MM.1S (cell line): ENCODE measurements around the gene ZNG1A.
"Not testable (repeated sequence)": the region's sequence is repeated elsewhere in the genome, so short reads cannot be mapped to it uniquely, and the experiment has no call there.

Experiments used
- CTCF ChIP-seq: fragments of 300-600 bp; sonication (generic); IDR thresholded peaks from 2 replicates; pipeline ENCODE4 v1.5.1; 2016; ENCODE audit warnings: antibody characterized with exemption, low read length, mixed read lengths
- EZH2 ChIP-seq: fragments of 300-600 bp; sonication (generic); optimal IDR thresholded peaks from 2 replicates; pipeline ENCODE3; 2017; ENCODE audit warnings: low read depth, mild to moderate bottlenecking, antibody characterized with exemption, low read length, mixed read lengths

GRCh38 chr9:108742-109495 lies 69.9 kb downstream of the ZNG1A start:
- TF ChIP-seq CTCF, EZH2: not testable (repeated sequence)
